B cell (primary cell): Measurements from ENCODE around the gene TYW1B.

Experiments
- CTCF ChIP-seq: fragments of 200-600 bp; IDR thresholded peaks from one replicate; pipeline ENCODE4 v1.8.0; 2022; ENCODE audit warnings: antibody characterized with exemption, mild to moderate bottlenecking
- EZH2 ChIP-seq: IDR thresholded peaks from 2 replicates; pipeline ENCODE4 v1.6.1; 2012; ENCODE audit warnings: borderline replicate concordance, low read depth, mild to moderate bottlenecking, moderate library complexity, low read length; ENCODE audit not compliant: insufficient read depth, poor library complexity, severe bottlenecking

GRCh38 chr7:72539702-72540101, 288.3 kb downstream of the TYW1B start:
- TF ChIP-seq CTCF: no peak
- no peak for TF ChIP-seq EZH2
